Measurements from ENCODE around the gene MMD.
"Not testable (repeated sequence)": the region's sequence is repeated elsewhere in the genome, so short reads cannot be mapped to it uniquely, and the experiment has no call there.

Gene MMD

DNA sequence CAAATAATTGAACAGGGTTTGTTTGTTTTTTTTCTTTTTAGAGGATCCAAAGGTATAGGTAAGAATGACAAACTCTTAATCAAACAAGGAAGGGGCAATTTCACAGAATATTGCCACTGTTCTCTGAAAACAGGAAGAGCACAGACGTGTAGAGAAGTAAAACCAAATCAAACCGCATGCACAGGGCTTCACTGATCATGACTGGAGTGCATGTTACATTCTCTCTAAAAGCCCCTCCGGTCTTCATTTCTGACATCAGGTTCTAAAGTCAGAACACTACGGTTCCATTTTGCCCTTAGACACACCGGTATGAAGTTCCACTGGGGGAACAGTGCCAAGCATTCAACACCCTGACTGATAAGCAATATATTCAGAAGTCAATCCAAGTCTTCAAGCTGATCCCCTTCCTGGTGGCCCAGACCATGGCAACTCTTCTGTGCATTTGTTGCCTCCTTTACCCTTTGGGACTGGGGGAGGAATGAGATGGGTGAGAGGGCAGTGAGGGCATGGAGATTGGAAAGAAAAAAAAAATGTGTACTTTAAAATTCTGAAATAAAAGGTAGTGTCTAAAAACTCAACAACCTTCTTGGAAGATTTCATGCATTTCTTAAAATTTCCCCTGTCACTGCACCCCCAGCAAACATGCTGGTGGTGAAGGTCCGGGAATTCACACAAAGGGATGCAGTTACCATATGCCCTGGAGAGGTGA, 1.4 kb downstream of the MMD start:
- no peak for DNase-seq (ENCODE audit: low read depth in 2 of 2)

DNA sequence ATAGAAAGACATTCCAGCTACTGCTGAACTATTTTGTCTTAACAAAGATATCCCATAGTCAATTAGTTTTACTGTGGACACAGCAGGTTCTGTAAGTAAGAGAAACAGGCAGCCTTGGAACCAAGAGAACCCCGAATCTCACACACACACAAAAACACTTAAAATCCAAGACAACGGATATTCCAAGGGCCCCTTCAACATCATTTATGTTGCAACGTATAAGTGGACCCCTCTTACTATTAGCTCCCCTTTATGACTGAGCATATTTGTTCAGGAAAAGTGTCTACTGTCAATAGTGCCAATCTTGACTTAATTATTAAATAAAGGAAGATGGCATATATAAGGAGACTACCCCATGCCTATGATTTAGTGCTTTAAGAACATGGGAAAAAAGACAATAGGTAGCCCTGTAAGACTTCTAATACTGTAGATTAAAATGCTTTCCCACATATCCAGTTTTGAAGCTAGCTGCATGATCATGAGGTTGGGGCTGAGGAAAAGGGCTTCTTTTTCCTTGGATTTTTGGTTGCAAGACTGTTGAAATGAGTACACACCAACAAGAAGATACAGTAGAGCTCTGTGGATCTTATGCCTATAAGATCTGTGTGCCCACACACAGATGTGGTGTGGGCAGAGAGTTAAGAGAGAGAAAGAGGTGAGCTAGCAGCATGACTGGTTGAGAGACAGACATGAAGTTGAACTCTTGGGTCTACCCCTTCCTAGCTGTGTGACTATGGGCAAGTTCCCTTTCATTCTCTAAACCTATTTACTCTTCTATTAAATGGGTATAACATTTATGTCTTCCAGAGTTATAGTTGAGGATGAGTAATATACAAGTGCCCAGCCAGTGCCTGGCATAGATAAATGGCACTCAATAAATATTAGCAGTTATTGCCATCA, 3.0 kb downstream of the MMD start:
- DNase-seq (ENCODE audit: low read depth in 2 of 2): no peak

GRCh38 chr17:55417411-55418268, 4.0 kb downstream of the MMD start:
- DNase-seq (ENCODE audit: low read depth in 2 of 2): no peak

- no peak for DNase-seq (ENCODE audit: low read depth in 2 of 2)
These were observed 5.1 kb downstream of the MMD start for GRCh38 chr17:55416470-55417052.

DNA sequence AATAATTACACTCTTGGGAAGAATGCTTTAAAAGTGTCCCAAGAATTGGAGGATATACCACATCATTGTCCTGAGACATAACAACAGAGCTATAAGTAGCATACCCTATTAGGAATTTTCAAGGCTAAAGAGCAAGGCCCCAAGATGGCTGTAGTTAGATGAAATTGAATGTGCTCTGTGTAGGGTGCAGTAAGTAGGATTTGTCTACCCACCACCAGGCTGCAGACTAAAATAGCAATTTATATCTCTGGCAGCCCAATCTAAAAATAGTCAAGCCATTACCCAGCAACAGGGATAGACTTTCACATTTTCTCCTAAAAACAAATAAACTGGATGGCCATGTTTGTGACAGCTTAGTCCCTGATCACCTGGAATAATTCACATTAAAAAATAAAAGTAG, 5.6 kb downstream of the MMD start:
- DNase-seq (ENCODE audit: low read depth in 2 of 2): no peak

GRCh38 chr17:55414983-55415382, 6.7 kb downstream of the MMD start:
- no peak for DNase-seq (ENCODE audit: low read depth in 2 of 2)

- DNase-seq (ENCODE audit: low read depth in 2 of 2): no peak
These were observed 7.7 kb downstream of the MMD start for GRCh38 chr17:55413825-55414489.

GRCh38 chr17:55411463-55411855, 10.2 kb downstream of the MMD start:
- no peak for DNase-seq (ENCODE audit: low read depth in 2 of 2)

GRCh38 chr17:55410722-55411462, 10.7 kb downstream of the MMD start:
- DNase-seq (ENCODE audit: low read depth in 2 of 2): no peak

GRCh38 chr17:55409030-55409800, 12.4 kb downstream of the MMD start:
- DNase-seq (ENCODE audit: low read depth in 2 of 2): no peak

GRCh38 chr17:55407641-55408566, 13.7 kb downstream of the MMD start:
- DNase-seq (ENCODE audit: low read depth in 2 of 2): no peak

GRCh38 chr17:55405600-55405999, 16.0 kb downstream of the MMD start:
- no peak for DNase-seq (ENCODE audit: low read depth in 2 of 2)

GRCh38 chr17:55404197-55404596, 17.4 kb downstream of the MMD start:
- not testable (repeated sequence) for DNase-seq (ENCODE audit: low read depth in 2 of 2)

- DNase-seq (ENCODE audit: low read depth in 2 of 2): no peak
These were observed 19.3 kb downstream of the MMD start for GRCh38 chr17:55402374-55402773.

DNA sequence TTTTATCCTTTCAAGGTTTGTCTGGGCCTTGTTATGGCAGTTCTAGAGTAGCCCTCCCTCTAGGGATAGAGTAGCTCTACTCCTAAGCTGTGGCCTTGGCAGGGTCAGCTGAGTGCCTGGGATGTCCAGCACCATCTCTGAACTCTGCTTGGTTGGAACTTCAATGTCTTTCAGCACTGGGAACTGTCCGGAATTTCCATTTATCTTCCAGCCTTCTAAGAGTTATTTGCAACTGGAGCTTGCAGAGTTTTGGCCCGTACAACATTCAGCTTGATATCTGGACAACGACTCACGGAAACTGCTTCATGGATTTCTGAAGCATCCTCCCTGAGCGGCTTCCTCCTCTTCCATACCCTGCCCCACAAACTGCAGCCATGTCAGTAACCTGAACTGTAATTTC, 22.9 kb downstream of the MMD start:
- no peak for DNase-seq (ENCODE audit: low read depth in 2 of 2)

DNA sequence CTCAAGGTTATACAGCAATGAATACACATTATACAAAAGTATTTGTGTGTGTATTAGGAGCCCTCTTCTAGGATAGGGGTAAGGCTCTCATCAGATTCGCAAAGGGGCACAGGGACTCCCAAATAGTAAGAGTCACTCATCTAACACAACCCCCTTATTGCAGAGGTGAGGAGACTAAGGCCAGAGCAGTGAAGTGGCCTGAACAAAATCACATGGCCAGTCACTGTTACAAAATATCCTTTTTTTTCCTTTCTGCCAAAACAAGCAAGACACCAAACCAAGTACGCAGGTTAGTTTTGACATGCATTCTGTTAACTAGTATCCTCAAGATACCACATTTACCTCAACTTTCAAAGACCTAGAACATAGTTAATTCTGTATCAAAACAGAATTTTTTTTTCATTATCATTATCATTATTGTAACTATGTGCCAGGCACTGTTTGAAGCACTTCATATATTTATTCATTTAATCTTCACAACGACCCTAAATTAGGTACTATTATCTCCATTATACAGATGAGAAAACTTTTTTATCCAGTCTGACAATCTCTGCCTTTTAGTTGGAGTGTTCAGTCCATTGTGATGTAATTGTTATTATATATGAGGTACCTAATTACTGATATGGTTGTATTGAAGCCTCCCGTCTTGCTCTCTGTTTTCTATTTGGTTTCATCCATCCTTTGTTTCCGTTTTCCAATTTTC, 25.7 kb downstream of the MMD start:
- no peak for DNase-seq (ENCODE audit: low read depth in 2 of 2)

DNA sequence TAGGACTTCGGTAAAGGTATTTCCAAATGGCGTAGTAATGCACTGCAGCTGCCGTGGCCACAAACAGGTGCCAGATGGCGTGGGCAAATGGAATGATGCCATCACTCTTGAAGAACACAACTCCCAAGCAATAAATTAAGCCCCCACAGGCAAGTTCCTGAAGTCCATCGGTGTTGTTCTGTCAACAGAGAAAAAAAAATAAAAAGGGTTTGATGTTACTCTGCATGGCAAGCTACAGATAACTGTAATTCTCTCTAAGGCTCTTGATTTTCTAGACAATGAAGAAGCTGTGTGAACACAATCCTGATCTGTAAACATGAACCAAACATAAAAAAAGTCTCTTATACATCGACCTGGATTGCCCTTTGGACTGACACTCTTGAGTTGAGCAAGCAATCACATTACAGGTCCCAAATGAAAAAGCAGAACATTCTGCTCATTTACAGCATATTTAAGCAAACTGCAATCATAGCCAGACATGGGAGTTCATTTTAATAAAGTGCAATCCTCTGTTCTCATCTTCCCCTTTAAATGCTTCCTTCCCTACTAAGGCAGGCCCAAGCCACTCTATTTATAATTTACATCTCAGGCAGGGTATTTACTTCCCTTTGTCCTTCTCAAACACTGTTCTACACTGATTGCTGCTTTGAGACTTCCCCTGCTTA, 27.1 kb downstream of the MMD start:
- DNase-seq (ENCODE audit: low read depth in 2 of 2): no peak

Measured in stimulated activated CD8-positive, alpha-beta memory T cell treated with anti-CD3 and anti-CD28 coated beads, Interleukin-15, amount 100 ng/mL, for 48 hours (primary cell).